ENCODE results near the gene RRAD. TPM values are rescaled to one million over a fixed set of nuclear protein-coding genes. Genes with fewer than 3 reads are reported as not detected.

Gene RRAD
- total and polyA plus RNA-seq, 2 donors (not counting 3 experiments of a cell fraction or from before 2014, with no cell fraction given) = 0.22 to 0.48 TPM

DNA sequence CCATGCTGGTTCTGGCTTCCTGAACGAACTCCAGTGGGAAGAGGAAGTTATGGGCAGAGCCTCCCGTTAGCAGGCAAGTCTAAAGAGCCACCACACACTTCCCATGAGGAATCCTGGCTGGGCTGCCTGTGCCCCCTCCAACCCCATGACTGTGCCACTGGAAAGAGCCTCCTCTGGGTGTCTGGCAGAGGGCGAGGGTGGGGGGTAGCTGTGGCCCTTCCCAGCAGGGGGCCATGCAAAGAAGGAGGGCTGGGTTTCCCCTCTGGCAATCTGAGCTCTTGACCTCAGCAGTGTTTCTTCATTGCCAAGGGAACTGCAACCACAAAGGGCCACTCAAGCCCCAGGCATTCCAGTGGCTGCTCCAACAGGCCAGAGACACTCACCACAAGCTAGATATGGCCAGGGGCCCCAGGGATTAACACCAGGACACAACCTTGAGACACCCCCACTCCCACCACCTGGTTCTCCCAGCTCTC is 1.7 kb upstream of the RRAD start:
- intact Hi-C loops (cut with micrococcal nuclease) = no loop called here
- no peaks in the 10 kb centered on the region for H3K9me3 ChIP-seq (replicated peaks; ENCODE audit: control insufficient read depth, insufficient read depth, low read length)
- BruUV-seq (replicated peaks) = no TSS peak
- H3K79me2 ChIP-seq (ENCODE audit: control insufficient read depth, insufficient read depth, low read length) = no peaks in the 10 kb centered on the region
- FAIRE-seq (no peak), DNase-seq (ENCODE audit: low read depth, low spot score) (no peak)
- H4K20me1 ChIP-seq (replicated peaks; ENCODE audit: control insufficient read depth, extremely low read depth, insufficient read depth, low read length) = no peaks in the 10 kb centered on the region
- H3K27ac ChIP-seq (ENCODE audit: insufficient read depth, low read depth, low read length) = no peak overlapping the region
- no peak overlapping the region for H3K4me2 ChIP-seq (ENCODE audit: insufficient read depth, low read length)
- CTCF ChIA-PET = interaction anchor here (0.6 to 5.2 kb wide), 6 partner anchors 10 to 228 kb away, joined by 4 to 72 read pairs (median 6); no protein-coding TSS in a partner anchor
- POLR2A ChIA-PET = no interaction called here
- no peak overlapping the region for H3K9ac ChIP-seq (replicated peaks; ENCODE audit: extremely low read depth, insufficient read depth, low read length)
- dilution Hi-C loops (cut with MboI; ENCODE audit: extremely low pct_ligation_motif_present, low sequenced_read_pairs) = no loop called here
- peaks cover 18 to 29% of the 10 kb centered on the region in 2 experiments for H3K27me3 ChIP-seq (ENCODE audit: control insufficient read depth in 2 of 2, insufficient read depth in 2 of 2, low read length in 2 of 2)
- TF ChIP-seq, protein P1, sequence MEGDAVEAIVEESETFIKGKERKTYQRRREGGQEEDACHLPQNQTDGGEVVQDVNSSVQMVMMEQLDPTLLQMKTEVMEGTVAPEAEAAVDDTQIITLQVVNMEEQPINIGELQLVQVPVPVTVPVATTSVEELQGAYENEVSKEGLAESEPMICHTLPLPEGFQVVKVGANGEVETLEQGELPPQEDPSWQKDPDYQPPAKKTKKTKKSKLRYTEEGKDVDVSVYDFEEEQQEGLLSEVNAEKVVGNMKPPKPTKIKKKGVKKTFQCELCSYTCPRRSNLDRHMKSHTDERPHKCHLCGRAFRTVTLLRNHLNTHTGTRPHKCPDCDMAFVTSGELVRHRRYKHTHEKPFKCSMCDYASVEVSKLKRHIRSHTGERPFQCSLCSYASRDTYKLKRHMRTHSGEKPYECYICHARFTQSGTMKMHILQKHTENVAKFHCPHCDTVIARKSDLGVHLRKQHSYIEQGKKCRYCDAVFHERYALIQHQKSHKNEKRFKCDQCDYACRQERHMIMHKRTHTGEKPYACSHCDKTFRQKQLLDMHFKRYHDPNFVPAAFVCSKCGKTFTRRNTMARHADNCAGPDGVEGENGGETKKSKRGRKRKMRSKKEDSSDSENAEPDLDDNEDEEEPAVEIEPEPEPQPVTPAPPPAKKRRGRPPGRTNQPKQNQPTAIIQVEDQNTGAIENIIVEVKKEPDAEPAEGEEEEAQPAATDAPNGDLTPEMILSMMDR (IDR thresholded peaks at IDR 0.05; ENCODE audit: extremely low read depth in 1 of 2, insufficient read depth in 1 of 2, low read depth in 1 of 2, low read length in 2 of 2) = no peak
- TF ChIP-seq POLR2A (IDR thresholded peaks at IDR 0.05; ENCODE audit: low read depth, low read length) = no peak
- TF ChIP-seq EZH2 (IDR thresholded peaks at IDR 0.05; ENCODE audit: borderline replicate concordance, low read depth, low read length, severe bottlenecking) = no peak
- TF ChIP-seq, protein P2, sequence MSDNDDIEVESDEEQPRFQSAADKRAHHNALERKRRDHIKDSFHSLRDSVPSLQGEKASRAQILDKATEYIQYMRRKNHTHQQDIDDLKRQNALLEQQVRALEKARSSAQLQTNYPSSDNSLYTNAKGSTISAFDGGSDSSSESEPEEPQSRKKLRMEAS (IDR thresholded peaks at IDR 0.05; ENCODE audit: insufficient read depth, insufficient read length) = no peak
- no peak for TF ChIP-seq GATA2 (IDR thresholded peaks at IDR 0.05; ENCODE audit: insufficient read depth, insufficient read length, low read depth, low read length)
- TF ChIP-seq JUN (IDR thresholded peaks at IDR 0.05; ENCODE audit: borderline replicate concordance, insufficient read depth, insufficient read length, low read depth) = no peak
- no peak for TF ChIP-seq FOS (IDR thresholded peaks at IDR 0.05; ENCODE audit: borderline replicate concordance, insufficient read depth, low read length)
- TF ChIP-seq POLR2AphosphoS5 (IDR thresholded peaks at IDR 0.05; ENCODE audit: insufficient read depth, low read depth, low read length) = no peak
- no peak for TF ChIP-seq MYC (IDR thresholded peaks at IDR 0.05; ENCODE audit: low read depth, low read length)
- no peak overlapping the region for H2AFZ ChIP-seq (ENCODE audit: low read depth, low read length)
- H3K9me1 ChIP-seq (replicated peaks; ENCODE audit: control insufficient read depth, extremely low read depth, insufficient read depth, low read length) = no peaks in the 10 kb centered on the region
- H3K4me1 ChIP-seq (ENCODE audit: control insufficient read depth, extremely low read depth, insufficient read depth, low read length) = peaks cover 3% of the 10 kb centered on the region
- no peak overlapping the region for H3K4me3 ChIP-seq (replicated peaks in 1 of 3; ENCODE audit: insufficient read depth in 1 of 3, low read depth in 1 of 3, low read length in 3 of 3)
- no peaks in the 10 kb centered on the region for H3K36me3 ChIP-seq (ENCODE audit: control insufficient read depth in 2 of 2, extremely low read depth in 1 of 2, insufficient read depth in 2 of 2, low read length in 2 of 2)
